ENCODE results near the gene CHIT1.
A peak's percentile ranks its signal among the peaks of the same experiment; 100 is the strongest.

Gene CHIT1

DNA sequence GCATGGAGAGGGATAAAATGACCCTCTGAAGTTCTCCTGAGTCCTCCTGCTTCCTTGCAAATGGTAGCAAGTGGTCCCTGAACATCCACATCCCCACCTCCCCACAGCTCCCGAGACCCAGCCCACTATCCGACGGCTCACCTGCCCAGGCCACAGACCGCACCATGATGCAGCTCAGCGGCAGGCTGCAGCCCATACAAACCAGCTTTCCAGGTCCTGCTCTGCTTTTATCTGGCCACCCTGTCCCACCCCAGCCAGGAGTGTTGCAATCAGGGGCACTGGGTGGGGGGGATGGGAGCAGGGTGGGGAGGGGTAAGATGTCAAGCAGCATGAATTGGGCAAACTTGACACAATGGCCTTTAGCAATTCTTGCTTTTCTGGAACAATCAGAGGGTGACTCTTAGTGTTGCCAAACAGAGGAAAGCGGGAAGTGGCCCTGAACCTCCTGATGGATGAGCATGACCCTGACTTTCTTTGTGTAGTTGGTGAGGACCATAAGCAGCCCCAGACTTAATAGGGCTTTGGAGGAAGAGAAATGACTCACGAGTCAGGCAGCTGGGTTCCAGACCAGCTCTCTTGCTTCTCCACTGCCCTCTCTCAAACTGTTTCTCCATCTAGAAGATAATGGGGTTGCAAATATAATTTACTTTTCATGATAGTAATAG is at the start of gene CHIT1:
Gene CHIT1 (minus strand): TSS at position 203 of the 665 bp plus-strand sequence. CDS start 37 bp downstream, at position 166.
- no peak within 1 kb of the TSS for H3K4me3 ChIP-seq (ENCODE audit: low read depth, low read length)
- DNase-seq (ENCODE audit: low read depth, low spot score), result no peak
- ChIA-PET CTCF (interaction anchor here (2.8 to 25.8 kb wide), 2 partner anchors 108 to 190 kb away, joined by 10 to 594 read pairs; partner anchors contain the start of gene ADORA1), POLR2A (interaction anchor here (0.6 kb wide), 1 partner anchor 35 kb away, joined by 3 read pairs; no protein-coding TSS in a partner anchor)
- TF ChIP-seq, protein P1, sequence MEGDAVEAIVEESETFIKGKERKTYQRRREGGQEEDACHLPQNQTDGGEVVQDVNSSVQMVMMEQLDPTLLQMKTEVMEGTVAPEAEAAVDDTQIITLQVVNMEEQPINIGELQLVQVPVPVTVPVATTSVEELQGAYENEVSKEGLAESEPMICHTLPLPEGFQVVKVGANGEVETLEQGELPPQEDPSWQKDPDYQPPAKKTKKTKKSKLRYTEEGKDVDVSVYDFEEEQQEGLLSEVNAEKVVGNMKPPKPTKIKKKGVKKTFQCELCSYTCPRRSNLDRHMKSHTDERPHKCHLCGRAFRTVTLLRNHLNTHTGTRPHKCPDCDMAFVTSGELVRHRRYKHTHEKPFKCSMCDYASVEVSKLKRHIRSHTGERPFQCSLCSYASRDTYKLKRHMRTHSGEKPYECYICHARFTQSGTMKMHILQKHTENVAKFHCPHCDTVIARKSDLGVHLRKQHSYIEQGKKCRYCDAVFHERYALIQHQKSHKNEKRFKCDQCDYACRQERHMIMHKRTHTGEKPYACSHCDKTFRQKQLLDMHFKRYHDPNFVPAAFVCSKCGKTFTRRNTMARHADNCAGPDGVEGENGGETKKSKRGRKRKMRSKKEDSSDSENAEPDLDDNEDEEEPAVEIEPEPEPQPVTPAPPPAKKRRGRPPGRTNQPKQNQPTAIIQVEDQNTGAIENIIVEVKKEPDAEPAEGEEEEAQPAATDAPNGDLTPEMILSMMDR (IDR thresholded peaks at IDR 0.05; ENCODE audit: insufficient read depth, low read length, missing control alignments), result no peak

DNA sequence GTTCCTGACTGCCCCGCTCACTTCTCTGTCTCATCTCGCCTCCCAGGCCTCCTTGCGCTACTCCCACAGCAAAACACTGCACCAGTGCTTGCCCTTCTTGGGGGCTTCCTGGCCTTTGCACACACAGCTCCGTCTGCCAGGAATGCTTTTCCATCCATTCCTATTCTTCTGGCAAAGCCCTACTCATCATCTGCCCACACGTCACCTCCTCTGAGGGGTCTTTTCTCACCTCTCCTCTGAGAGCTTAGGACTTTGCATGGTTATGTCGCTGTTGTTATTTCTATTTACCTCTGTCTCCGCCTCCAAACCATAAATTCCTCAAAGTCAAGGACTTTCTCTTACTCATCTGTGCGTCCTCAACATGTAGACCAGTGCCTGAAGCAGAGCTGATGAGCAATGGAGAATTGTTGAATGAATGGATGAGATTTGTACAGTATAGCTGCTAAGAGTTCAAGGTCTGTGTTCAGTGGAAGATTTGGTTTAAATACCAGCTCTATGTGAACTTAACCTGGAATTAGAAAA is 49.5 kb upstream of the CHIT1 start:
- ChIA-PET CTCF (interaction anchor here (0.7 to 16.4 kb wide), 7 partner anchors 9 to 60 kb away, joined by 3 to 250 read pairs (median 6); no protein-coding TSS in a partner anchor), POLR2A (interaction anchor here (0.6 kb wide), 1 partner anchor 15 kb away, joined by 3 read pairs; no protein-coding TSS in a partner anchor)
- no peak for DNase-seq (ENCODE audit: low read depth, low spot score)
- H3K4me3 ChIP-seq (ENCODE audit: low read depth, low read length), result peak overlapping the region; percentile 49
- TF ChIP-seq, protein P1 (IDR thresholded peaks at IDR 0.05; ENCODE audit: insufficient read depth, low read length, missing control alignments), result no peak

DNA sequence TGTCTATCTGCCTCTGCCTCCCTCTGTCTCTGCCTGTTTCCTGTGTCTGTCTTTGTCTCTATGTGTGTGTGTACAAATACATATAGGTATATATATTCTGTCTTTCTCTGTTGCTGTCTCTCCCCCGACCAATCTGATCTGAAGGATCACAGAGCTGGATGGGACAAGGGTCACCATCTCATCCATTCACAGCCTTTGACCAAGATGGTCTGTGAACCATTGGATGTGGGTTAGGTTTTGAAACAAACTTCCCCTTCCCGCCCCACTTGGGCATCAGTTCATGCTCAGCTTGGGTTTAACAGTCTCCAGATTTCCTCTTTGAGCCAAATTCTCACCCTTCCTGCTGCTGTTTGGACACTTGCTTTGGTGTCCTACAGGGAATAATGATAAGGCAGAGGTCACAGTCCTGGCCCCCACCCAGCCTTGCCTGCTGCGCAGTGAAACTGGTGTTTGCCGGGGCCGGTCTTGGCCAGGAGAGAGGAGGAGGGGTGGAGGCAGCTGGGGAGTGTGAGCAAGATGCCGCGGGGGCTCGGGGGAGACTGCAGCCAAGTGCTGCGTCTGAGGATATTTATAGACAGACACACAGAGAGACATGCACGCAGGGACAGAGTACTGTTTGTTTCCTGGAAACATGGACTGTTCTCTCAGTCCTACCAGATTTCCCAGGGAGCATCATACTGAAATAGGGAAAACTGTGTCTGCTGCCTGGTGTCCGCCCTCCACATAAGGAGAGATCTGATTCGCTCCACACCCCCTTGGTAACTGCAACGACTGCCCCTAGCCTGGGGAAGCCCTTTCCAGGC is 48.8 kb upstream of the CHIT1 start:
- ChIA-PET CTCF (interaction anchor here (0.9 to 16.4 kb wide), 8 partner anchors 8 to 239 kb away, joined by 3 to 250 read pairs (median 6); no protein-coding TSS in a partner anchor), POLR2A (interaction anchor here (0.6 kb wide), 1 partner anchor 14 kb away, joined by 3 read pairs; no protein-coding TSS in a partner anchor)
- TF ChIP-seq, protein P1 (IDR thresholded peaks at IDR 0.05; ENCODE audit: insufficient read depth, low read length, missing control alignments), result no peak
- DNase-seq (ENCODE audit: low read depth, low spot score), result peak; percentile 38
- peak overlapping the region; percentile 49 for H3K4me3 ChIP-seq (ENCODE audit: low read depth, low read length)

DNA sequence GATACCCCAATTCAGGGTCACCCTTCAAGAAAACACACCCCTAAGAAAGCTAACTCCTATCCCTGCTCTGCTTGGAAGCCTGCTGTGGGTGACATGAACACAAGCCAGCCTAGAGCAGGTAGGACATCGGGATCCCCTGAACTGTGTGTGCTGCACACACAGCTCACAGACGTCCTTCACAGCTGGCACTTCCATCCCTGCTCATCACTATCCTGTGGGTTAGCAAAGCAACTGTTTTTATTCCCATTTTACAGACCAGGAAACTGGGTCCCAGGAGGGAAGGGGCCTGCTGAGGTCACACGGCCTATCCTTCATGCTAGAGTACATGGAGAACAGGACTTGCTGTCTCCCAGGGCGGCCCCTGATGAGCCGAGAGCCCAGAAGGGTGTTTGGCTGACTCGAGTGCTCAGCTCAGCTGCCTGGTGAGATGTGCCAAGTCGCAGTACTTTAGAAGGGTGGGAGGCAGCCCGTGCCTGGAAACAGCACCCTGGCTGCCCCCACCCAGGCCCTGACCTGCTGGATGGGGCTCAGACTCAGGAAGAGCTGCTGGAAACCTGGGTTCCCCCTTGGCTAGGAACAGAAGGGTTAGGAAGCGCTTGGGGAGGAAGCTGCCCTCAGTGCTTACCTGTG is 47.6 kb upstream of the CHIT1 start:
- ChIA-PET POLR2A (no interaction called here), CTCF (interaction anchor here (0.6 to 16.4 kb wide), 10 partner anchors 7 to 238 kb away, joined by 3 to 250 read pairs (median 4); no protein-coding TSS in a partner anchor)
- no peak overlapping the region for H3K4me3 ChIP-seq (ENCODE audit: low read depth, low read length)
- TF ChIP-seq, protein P1 (IDR thresholded peaks at IDR 0.05; ENCODE audit: insufficient read depth, low read length, missing control alignments), result no peak
- no peak for DNase-seq (ENCODE audit: low read depth, low spot score)

DNA sequence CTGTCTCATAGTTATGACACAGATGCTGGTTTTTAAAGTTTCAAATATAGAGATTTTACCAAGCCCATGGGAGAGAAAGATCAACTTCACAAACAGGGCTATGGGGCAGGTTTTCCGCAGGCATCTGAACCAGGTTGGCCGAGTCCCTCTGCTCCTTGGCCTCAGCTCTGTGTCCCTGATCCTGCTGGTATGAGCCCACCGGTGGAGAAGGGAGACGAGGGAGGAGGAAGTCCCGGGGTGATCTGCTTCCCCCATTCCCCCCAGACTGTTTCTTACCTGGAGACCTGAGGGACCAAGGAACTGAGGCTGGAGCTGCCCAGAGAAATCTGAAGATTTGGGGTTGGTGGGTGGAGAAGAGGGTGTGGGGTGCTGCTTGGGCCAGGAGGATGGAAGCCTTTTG is 46.9 kb upstream of the CHIT1 start:
- TF ChIP-seq, protein P1 (IDR thresholded peaks at IDR 0.05; ENCODE audit: insufficient read depth, low read length, missing control alignments), result no peak
- POLR2A ChIA-PET, result interaction anchor here (0.9 kb wide), 1 partner anchor 190 kb away, joined by 3 read pairs; no protein-coding TSS in a partner anchor
- H3K4me3 ChIP-seq (ENCODE audit: low read depth, low read length), result no peak overlapping the region
- DNase-seq (ENCODE audit: low read depth, low spot score), result no peak
- CTCF ChIA-PET, result interaction anchor here (1.1 to 16.4 kb wide), 9 partner anchors 7 to 237 kb away, joined by 3 to 250 read pairs (median 9); partner anchors contain the start of gene OPTC
